Progenitor cell of endocrine pancreas (in vitro differentiated cells): Measurements from ENCODE around the gene WDFY4. TPM values are rescaled to one million over a fixed set of nuclear protein-coding genes. Genes with fewer than 3 reads are reported as not detected.

Experiments used
- DNase-seq: peaks from one replicate; pipeline ENCODE4 v3.0.0; 2021; ENCODE audit warnings: low spot score; ENCODE audit not compliant: unreplicated experiment
- H3K27ac Mint-ChIP-seq: 2 replicates; pipeline ENCODE4 v1.8.0; 2021; ENCODE audit warnings: mild to moderate bottlenecking, moderate library complexity, mixed read lengths
- H3K27me3 Mint-ChIP-seq: 2 replicates; pipeline ENCODE4 v1.8.0; 2021; ENCODE audit warnings: mixed read lengths
- H3K36me3 Mint-ChIP-seq: 2 replicates; pipeline ENCODE4 v1.8.0; 2022; ENCODE audit warnings: mixed read lengths; ENCODE audit not compliant: insufficient read depth
- H3K4me1 Mint-ChIP-seq: 2 replicates; pipeline ENCODE4 v1.8.0; 2021; ENCODE audit warnings: low read depth, mixed read lengths
- H3K4me3 Mint-ChIP-seq: 2 replicates; pipeline ENCODE4 v1.8.0; 2021; ENCODE audit warnings: low read depth, mild to moderate bottlenecking, moderate library complexity, mixed read lengths
- H3K9me3 Mint-ChIP-seq: 2 replicates; pipeline ENCODE4 v1.8.0; 2021; ENCODE audit warnings: low read depth, mixed read lengths
- CTCF ChIP-seq: fragments of 200-600 bp; sonication (generic); IDR thresholded peaks from one replicate; pipeline ENCODE4 v1.5.0; 2021; ENCODE audit warnings: antibody characterized with exemption, mild to moderate bottlenecking; ENCODE audit not compliant: unreplicated experiment
- total RNA-seq: library from RNA; stranded (reverse); gene quantifications from 2 replicates; pipeline ENCODE4 v1.2.1, GENCODE V29; 2021

The WDFY4 gene
- total RNA-seq, 1 donor from 2014 or later, result 0.07 TPM

GRCh38 chr10:48821692-48822091 is 137.0 kb downstream of the WDFY4 start:
- Mint-ChIP-seq H3K27ac (no peak overlapping the region), H3K36me3 (no peaks in the 10 kb centered on the region), H3K4me1 (no peaks in the 10 kb centered on the region), H3K9me3 (no peaks in the 10 kb centered on the region), H3K4me3 (no peak overlapping the region), H3K27me3 (peaks cover 8% of the 10 kb centered on the region)
- TF ChIP-seq CTCF, result no peak
- DNase-seq, result no peak

- H3K36me3 Mint-ChIP-seq, result no peaks in the 10 kb centered on the region
- no peaks in the 10 kb centered on the region for H3K4me1 Mint-ChIP-seq
- H3K9me3 Mint-ChIP-seq, result no peaks in the 10 kb centered on the region
- no peak overlapping the region for H3K4me3 Mint-ChIP-seq
- H3K27ac Mint-ChIP-seq, result no peak overlapping the region
- no peak for TF ChIP-seq CTCF
- H3K27me3 Mint-ChIP-seq, result peaks cover 3% of the 10 kb centered on the region
- DNase-seq, result no peak
Observed at GRCh38 chr10:48833674-48834073, 149.0 kb downstream of the WDFY4 start.

GRCh38 chr10:48834189-48834965 is 149.7 kb downstream of the WDFY4 start:
- no peak overlapping the region for H3K27ac Mint-ChIP-seq
- peaks cover 6% of the 10 kb centered on the region for H3K27me3 Mint-ChIP-seq
- H3K4me3 Mint-ChIP-seq, result no peak overlapping the region
- H3K4me1 Mint-ChIP-seq, result no peaks in the 10 kb centered on the region
- no peaks in the 10 kb centered on the region for H3K36me3 Mint-ChIP-seq
- no peak for DNase-seq
- no peak for TF ChIP-seq CTCF
- no peaks in the 10 kb centered on the region for H3K9me3 Mint-ChIP-seq

- peaks cover 7% of the 10 kb centered on the region for H3K27me3 Mint-ChIP-seq
- no peak overlapping the region for H3K27ac Mint-ChIP-seq
- H3K36me3 Mint-ChIP-seq, result no peaks in the 10 kb centered on the region
- H3K9me3 Mint-ChIP-seq, result no peaks in the 10 kb centered on the region
- H3K4me3 Mint-ChIP-seq, result no peak overlapping the region
- TF ChIP-seq CTCF, result no peak
- DNase-seq, result no peak
- no peaks in the 10 kb centered on the region for H3K4me1 Mint-ChIP-seq
Observed at GRCh38 chr10:48835781-48836180, 151.1 kb downstream of the WDFY4 start.

- Mint-ChIP-seq H3K4me1 (no peaks in the 10 kb centered on the region), H3K36me3 (no peaks in the 10 kb centered on the region), H3K4me3 (no peak overlapping the region), H3K9me3 (no peaks in the 10 kb centered on the region), H3K27me3 (peaks cover 7% of the 10 kb centered on the region), H3K27ac (no peak overlapping the region)
- TF ChIP-seq CTCF, result no peak
- no peak for DNase-seq
Observed at GRCh38 chr10:48836605-48837004, 151.9 kb downstream of the WDFY4 start.
